ENCODE measurements around the gene INCENP.

The INCENP gene

DNA sequence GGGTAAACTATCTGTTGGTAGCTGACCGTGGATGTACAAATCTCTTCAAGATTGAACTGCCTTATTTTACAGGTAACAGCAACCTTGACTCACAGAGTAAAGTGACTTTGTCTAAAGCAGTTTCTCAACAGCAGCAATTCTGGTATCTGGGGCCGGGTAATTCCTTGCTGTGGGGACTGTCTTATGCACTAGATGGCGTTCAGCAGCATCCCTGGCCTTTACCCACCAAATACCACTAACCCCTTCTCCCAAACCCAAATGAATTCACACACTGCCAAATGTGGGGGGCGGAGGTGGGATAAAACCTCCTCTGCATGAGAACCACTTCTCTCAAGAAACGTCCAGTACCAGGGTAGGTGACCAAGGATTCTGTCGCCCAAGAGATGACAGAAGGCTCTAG, 1.7 kb upstream of the INCENP start:
- H3K36me3 ChIP-seq (ENCODE audit: control insufficient read depth in 1 of 2, insufficient read depth in 2 of 2, low read length in 2 of 2): no peaks in the 10 kb centered on the region
- no peaks in the 10 kb centered on the region for H3K27me3 ChIP-seq (ENCODE audit: control insufficient read depth in 1 of 2, insufficient read depth in 2 of 2, low read length in 2 of 2)
- no peak overlapping the region for H3K27ac ChIP-seq (ENCODE audit: low read depth, low read length)
- no peaks in the 10 kb centered on the region for H3K9me3 ChIP-seq (ENCODE audit: control insufficient read depth in 1 of 2, low read length in 2 of 2)
- no peak overlapping the region for H3K9ac ChIP-seq (ENCODE audit: low read depth in 1 of 2, low read length in 2 of 2)
- H3K4me1 ChIP-seq (ENCODE audit: control insufficient read depth in 1 of 2, insufficient read depth in 2 of 2, low read length in 2 of 2): peaks cover 14 to 15% of the 10 kb centered on the region in 2 donors
- no peak overlapping the region for H3K4me3 ChIP-seq (ENCODE audit: low read depth in 1 of 2, low read length in 2 of 2)

DNA sequence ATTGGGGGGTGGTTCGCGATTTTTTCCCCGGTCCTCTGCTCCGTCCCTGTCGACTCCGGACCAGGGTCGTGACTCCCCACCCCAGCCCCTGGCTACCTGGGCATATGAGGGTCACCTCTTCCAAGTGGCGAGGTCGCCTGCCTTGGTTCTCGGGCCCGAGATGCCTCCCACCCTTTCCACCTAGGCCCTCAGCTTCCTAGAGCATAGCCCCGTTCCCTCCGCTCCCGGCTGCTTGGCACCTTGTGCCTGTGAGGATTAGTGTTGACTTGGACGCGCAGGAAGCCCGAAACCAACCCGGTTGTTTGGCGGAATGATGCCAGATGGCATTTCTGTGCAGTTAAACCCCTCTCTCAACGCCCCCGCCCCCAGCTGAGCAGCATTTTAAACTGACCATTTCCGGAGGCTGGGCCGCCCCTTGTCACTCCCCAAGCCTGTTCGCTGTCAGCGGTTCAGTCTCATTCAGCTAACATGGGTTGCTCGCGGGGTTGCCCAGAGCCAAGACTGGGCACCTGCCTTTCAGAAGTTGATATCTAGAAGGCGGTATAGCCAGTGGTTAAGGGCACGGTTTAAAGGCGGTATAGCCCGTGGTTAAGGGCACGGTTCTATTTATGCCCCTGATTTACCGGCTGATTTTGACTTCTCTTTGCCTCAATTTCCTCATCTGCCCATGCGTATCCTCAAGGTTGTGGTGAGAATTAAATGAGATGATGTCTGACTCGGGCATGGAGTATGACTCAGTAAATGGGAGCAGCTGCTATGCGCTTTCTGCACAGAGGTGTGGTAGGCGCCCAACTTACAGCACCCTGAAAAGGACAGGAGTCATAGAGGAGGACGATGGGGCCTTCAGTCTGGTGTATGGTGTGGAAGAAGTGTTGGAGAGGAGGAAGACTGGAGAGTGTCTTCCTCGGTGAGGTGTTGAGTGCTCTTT, 639 bp downstream of the INCENP start:
- Histone ChIP-seq H3K4me1 (ENCODE audit: control insufficient read depth in 1 of 2, insufficient read depth in 2 of 2, low read length in 2 of 2) (peaks cover 14 to 15% of the 10 kb centered on the region in 2 donors), H3K9me3 (ENCODE audit: control insufficient read depth in 1 of 2, low read length in 2 of 2) (no peaks in the 10 kb centered on the region), H3K27ac (ENCODE audit: low read depth, low read length) (peak overlapping the region; percentile 50), H3K4me3 (ENCODE audit: low read depth in 1 of 2, low read length in 2 of 2) (peak overlapping the region; percentile 94 to 98), H3K9ac (ENCODE audit: low read depth in 1 of 2, low read length in 2 of 2) (peak overlapping the region; percentile 93 to 96), H3K36me3 (ENCODE audit: control insufficient read depth in 1 of 2, insufficient read depth in 2 of 2, low read length in 2 of 2) (peaks cover 3 to 14% of the 10 kb centered on the region in 2 donors), H3K27me3 (ENCODE audit: control insufficient read depth in 1 of 2, insufficient read depth in 2 of 2, low read length in 2 of 2) (no peaks in the 10 kb centered on the region)

DNA sequence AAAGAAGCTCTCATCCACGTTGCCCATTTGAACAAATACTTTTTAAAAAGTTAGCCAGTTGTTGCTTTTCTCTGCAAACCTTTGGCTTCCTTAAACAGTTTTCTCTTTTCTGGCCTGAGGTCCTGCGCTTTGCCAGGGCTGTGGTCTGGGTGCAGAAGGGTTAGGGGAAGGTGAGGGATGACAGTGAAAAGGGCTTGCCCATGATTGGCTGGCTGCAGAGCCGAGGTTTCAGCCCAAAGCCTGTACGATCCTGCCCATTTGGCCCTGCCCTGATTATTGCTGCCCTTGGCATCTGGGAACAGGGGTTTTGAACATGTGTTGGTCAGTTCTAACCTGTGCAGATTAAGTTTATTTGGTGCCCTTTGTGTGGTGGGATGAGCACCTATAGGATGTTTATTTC, 1.5 kb downstream of the INCENP start:
- no peaks in the 10 kb centered on the region for H3K27me3 ChIP-seq (ENCODE audit: control insufficient read depth in 1 of 2, insufficient read depth in 2 of 2, low read length in 2 of 2)
- H3K27ac ChIP-seq (ENCODE audit: low read depth, low read length): no peak overlapping the region
- peaks cover 14 to 15% of the 10 kb centered on the region in 2 donors for H3K4me1 ChIP-seq (ENCODE audit: control insufficient read depth in 1 of 2, insufficient read depth in 2 of 2, low read length in 2 of 2)
- H3K9ac ChIP-seq (ENCODE audit: low read depth in 1 of 2, low read length in 2 of 2): peak overlapping the region in 1 of 2 donors; percentile 93
- H3K4me3 ChIP-seq (ENCODE audit: low read depth in 1 of 2, low read length in 2 of 2): peak overlapping the region; percentile 94 to 98
- peaks cover 3 to 23% of the 10 kb centered on the region in 2 donors for H3K36me3 ChIP-seq (ENCODE audit: control insufficient read depth in 1 of 2, insufficient read depth in 2 of 2, low read length in 2 of 2)
- H3K9me3 ChIP-seq (ENCODE audit: control insufficient read depth in 1 of 2, low read length in 2 of 2): no peaks in the 10 kb centered on the region

- H3K4me1 ChIP-seq (ENCODE audit: control insufficient read depth in 1 of 2, insufficient read depth in 2 of 2, low read length in 2 of 2): peaks cover 14 to 15% of the 10 kb centered on the region in 2 donors
- no peak overlapping the region for H3K27ac ChIP-seq (ENCODE audit: low read depth, low read length)
- no peaks in the 10 kb centered on the region for H3K27me3 ChIP-seq (ENCODE audit: control insufficient read depth in 1 of 2, insufficient read depth in 2 of 2, low read length in 2 of 2)
- no peak overlapping the region for H3K9ac ChIP-seq (ENCODE audit: low read depth in 1 of 2, low read length in 2 of 2)
- no peaks in the 10 kb centered on the region for H3K9me3 ChIP-seq (ENCODE audit: control insufficient read depth in 1 of 2, low read length in 2 of 2)
- H3K36me3 ChIP-seq (ENCODE audit: control insufficient read depth in 1 of 2, insufficient read depth in 2 of 2, low read length in 2 of 2): peaks cover 7 to 28% of the 10 kb centered on the region in 2 donors
- H3K4me3 ChIP-seq (ENCODE audit: low read depth in 1 of 2, low read length in 2 of 2): no peak overlapping the region
Measured at GRCh38 chr11:62125881-62126280, 2.1 kb downstream of the INCENP start.

- H3K36me3 ChIP-seq (ENCODE audit: control insufficient read depth in 1 of 2, insufficient read depth in 2 of 2, low read length in 2 of 2): peaks cover 7 to 38% of the 10 kb centered on the region in 2 donors
- H3K9me3 ChIP-seq (ENCODE audit: control insufficient read depth in 1 of 2, low read length in 2 of 2): no peaks in the 10 kb centered on the region
- no peak overlapping the region for H3K27ac ChIP-seq (ENCODE audit: low read depth, low read length)
- H3K4me1 ChIP-seq (ENCODE audit: control insufficient read depth in 1 of 2, insufficient read depth in 2 of 2, low read length in 2 of 2): peaks cover 14 to 15% of the 10 kb centered on the region in 2 donors
- H3K27me3 ChIP-seq (ENCODE audit: control insufficient read depth in 1 of 2, insufficient read depth in 2 of 2, low read length in 2 of 2): no peaks in the 10 kb centered on the region
- H3K9ac ChIP-seq (ENCODE audit: low read depth in 1 of 2, low read length in 2 of 2): no peak overlapping the region
- H3K4me3 ChIP-seq (ENCODE audit: low read depth in 1 of 2, low read length in 2 of 2): no peak overlapping the region
Measured at GRCh38 chr11:62127426-62127825, 3.6 kb downstream of the INCENP start.

- no peak overlapping the region for H3K9ac ChIP-seq (ENCODE audit: low read depth in 1 of 2, low read length in 2 of 2)
- no peaks in the 10 kb centered on the region for H3K9me3 ChIP-seq (ENCODE audit: control insufficient read depth in 1 of 2, low read length in 2 of 2)
- no peak overlapping the region for H3K27ac ChIP-seq (ENCODE audit: low read depth, low read length)
- H3K36me3 ChIP-seq (ENCODE audit: control insufficient read depth in 1 of 2, insufficient read depth in 2 of 2, low read length in 2 of 2): peaks cover 7 to 44% of the 10 kb centered on the region in 2 donors
- H3K4me1 ChIP-seq (ENCODE audit: control insufficient read depth in 1 of 2, insufficient read depth in 2 of 2, low read length in 2 of 2): peaks cover 14 to 15% of the 10 kb centered on the region in 2 donors
- no peaks in the 10 kb centered on the region for H3K27me3 ChIP-seq (ENCODE audit: control insufficient read depth in 1 of 2, insufficient read depth in 2 of 2, low read length in 2 of 2)
- no peak overlapping the region for H3K4me3 ChIP-seq (ENCODE audit: low read depth in 1 of 2, low read length in 2 of 2)
Measured at GRCh38 chr11:62127941-62128770, 4.3 kb downstream of the INCENP start.

DNA sequence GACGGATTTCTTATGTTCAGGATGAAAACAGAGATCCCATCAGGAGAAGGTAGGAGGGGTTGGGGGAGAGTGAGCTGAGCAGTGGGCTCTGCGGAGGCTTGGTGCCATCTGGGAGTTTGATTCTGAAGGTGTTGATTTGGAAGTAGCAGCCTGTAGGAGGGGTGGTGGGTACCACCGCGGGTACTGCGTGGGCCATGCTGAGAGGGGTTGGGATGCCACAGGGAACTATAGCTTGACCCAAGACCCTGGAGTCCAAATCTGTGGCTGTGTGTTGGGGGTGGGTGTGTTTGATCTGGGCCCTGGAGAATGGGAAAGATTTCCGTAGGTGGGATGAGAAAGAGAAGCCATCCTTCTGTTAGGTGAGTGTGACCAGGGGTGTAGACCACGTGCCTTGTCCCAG, 5.0 kb downstream of the INCENP start:
- Histone ChIP-seq H3K4me3 (ENCODE audit: low read depth in 1 of 2, low read length in 2 of 2) (no peak overlapping the region), H3K27me3 (ENCODE audit: control insufficient read depth in 1 of 2, insufficient read depth in 2 of 2, low read length in 2 of 2) (no peaks in the 10 kb centered on the region), H3K9me3 (ENCODE audit: control insufficient read depth in 1 of 2, low read length in 2 of 2) (no peaks in the 10 kb centered on the region), H3K4me1 (ENCODE audit: control insufficient read depth in 1 of 2, insufficient read depth in 2 of 2, low read length in 2 of 2) (peaks cover 14 to 15% of the 10 kb centered on the region in 2 donors), H3K36me3 (ENCODE audit: control insufficient read depth in 1 of 2, insufficient read depth in 2 of 2, low read length in 2 of 2) (peaks cover 7 to 51% of the 10 kb centered on the region in 2 donors), H3K9ac (ENCODE audit: low read depth in 1 of 2, low read length in 2 of 2) (no peak overlapping the region), H3K27ac (ENCODE audit: low read depth, low read length) (no peak overlapping the region)

- peaks cover 12% of the 10 kb centered on the region in 2 donors for H3K4me1 ChIP-seq (ENCODE audit: control insufficient read depth in 1 of 2, insufficient read depth in 2 of 2, low read length in 2 of 2)
- no peak overlapping the region for H3K27ac ChIP-seq (ENCODE audit: low read depth, low read length)
- no peak overlapping the region for H3K4me3 ChIP-seq (ENCODE audit: low read depth in 1 of 2, low read length in 2 of 2)
- H3K27me3 ChIP-seq (ENCODE audit: control insufficient read depth in 1 of 2, insufficient read depth in 2 of 2, low read length in 2 of 2): no peaks in the 10 kb centered on the region
- no peak overlapping the region for H3K9ac ChIP-seq (ENCODE audit: low read depth in 1 of 2, low read length in 2 of 2)
- no peaks in the 10 kb centered on the region for H3K9me3 ChIP-seq (ENCODE audit: control insufficient read depth in 1 of 2, low read length in 2 of 2)
- H3K36me3 ChIP-seq (ENCODE audit: control insufficient read depth in 1 of 2, insufficient read depth in 2 of 2, low read length in 2 of 2): peaks cover 7 to 55% of the 10 kb centered on the region in 2 donors
Measured at GRCh38 chr11:62129590-62130282, 5.9 kb downstream of the INCENP start.

GRCh38 chr11:62130283-62131169, 6.7 kb downstream of the INCENP start:
- Histone ChIP-seq H3K27ac (ENCODE audit: low read depth, low read length) (no peak overlapping the region), H3K9me3 (ENCODE audit: control insufficient read depth in 1 of 2, low read length in 2 of 2) (no peaks in the 10 kb centered on the region), H3K9ac (ENCODE audit: low read depth in 1 of 2, low read length in 2 of 2) (no peak overlapping the region), H3K4me3 (ENCODE audit: low read depth in 1 of 2, low read length in 2 of 2) (no peak overlapping the region), H3K4me1 (ENCODE audit: control insufficient read depth in 1 of 2, insufficient read depth in 2 of 2, low read length in 2 of 2) (peaks cover 4 to 5% of the 10 kb centered on the region in 2 donors), H3K36me3 (ENCODE audit: control insufficient read depth in 1 of 2, insufficient read depth in 2 of 2, low read length in 2 of 2) (peaks cover 7 to 55% of the 10 kb centered on the region in 2 donors), H3K27me3 (ENCODE audit: control insufficient read depth in 1 of 2, insufficient read depth in 2 of 2, low read length in 2 of 2) (no peaks in the 10 kb centered on the region)
